Spinal cord (tissue), 10 donors: ENCODE results near the gene PDE11A. TPM values are rescaled to one million over a fixed set of nuclear protein-coding genes. Genes with fewer than 3 reads are reported as not detected.
A peak's percentile ranks its signal among the peaks of the same experiment; 100 is the strongest.

Source experiments
- DNase-seq, 6 donors: peaks; one replicate each; pipeline versions ENCODE4 v3.0.0 to v3.0.0-alpha.2; 2013 to 2015; ENCODE audit warnings: low spot score in 6 of 6, low read depth in 4 of 6
- H3K27ac ChIP-seq: one replicate; pipeline ENCODE4 v1.5.1; 2013; ENCODE audit warnings: low read depth, low read length, control low read depth
- H3K27me3 ChIP-seq: one replicate; pipeline ENCODE4 v1.6.1; 2013; ENCODE audit warnings: low read length; ENCODE audit not compliant: control insufficient read depth, insufficient read depth
- H3K36me3 ChIP-seq: one replicate; pipeline ENCODE4 v1.6.1; 2013; ENCODE audit warnings: low read length; ENCODE audit not compliant: control insufficient read depth, insufficient read depth
- H3K4me1 ChIP-seq: one replicate; pipeline ENCODE4 v1.6.1; 2013; ENCODE audit warnings: low read length; ENCODE audit not compliant: control insufficient read depth, insufficient read depth
- H3K4me3 ChIP-seq: one replicate; pipeline ENCODE4 v1.5.1; 2013; ENCODE audit warnings: low read depth, low read length, control low read depth
- H3K9me3 ChIP-seq: one replicate; pipeline ENCODE4 v1.6.1; 2013; ENCODE audit warnings: low read length; ENCODE audit not compliant: control insufficient read depth, insufficient read depth
- WGBS: methylation state at CpG from one replicate; pipeline ENCODE4 v1.1.5; 2013; ENCODE audit warnings: missing lambda C conversion rate; ENCODE audit not compliant: insufficient coverage; 5-methylcytosine and 5-hydroxymethylcytosine counted together
- polyA plus RNA-seq, 2 donors: library from polyadenylated mRNA; unstranded; fragments of 120-200 nt; gene quantifications; one replicate each; pipeline ENCODE4 v1.2.1, GENCODE V29; 2013; ENCODE audit not compliant: insufficient read length in 2 of 2
- total RNA-seq, 2 donors: library from RNA; depleted of rRNA in 1 of 2; stranded (reverse); fragments of 120-200 nt in 1 of 2; fragments of >200 nt in 1 of 2; gene quantifications; one replicate each; pipeline versions ENCODE4 v1.2.3 to v1.2.4, GENCODE V29; 2013 to 2014
- donor health status: healthy.

PDE11A gene
- total and polyA plus RNA-seq, 4 donors = 1.9 to 6.5 (median 2.1) TPM

- WGBS = no CpG with 5 or more reads among the region's 1 CpG
- Histone ChIP-seq H3K4me1 (no peaks in the 10 kb centered on the region), H3K36me3 (no peaks in the 10 kb centered on the region), H3K4me3 (no peak overlapping the region), H3K9me3 (no peaks in the 10 kb centered on the region), H3K27me3 (no peaks in the 10 kb centered on the region), H3K27ac (no peak overlapping the region)
- DNase-seq = no peak
These were observed 158.3 kb downstream of the PDE11A start for GRCh38 chr2:177914247-177914646.

- Histone ChIP-seq H3K27ac (no peak overlapping the region), H3K27me3 (no peaks in the 10 kb centered on the region), H3K4me3 (no peak overlapping the region), H3K4me1 (no peaks in the 10 kb centered on the region), H3K9me3 (no peaks in the 10 kb centered on the region), H3K36me3 (no peaks in the 10 kb centered on the region)
- DNase-seq = no peak
- no CpG with 5 or more reads among the region's 2 CpGs for WGBS
These were observed 162.6 kb downstream of the PDE11A start for GRCh38 chr2:177909962-177910361.

- H3K4me3 ChIP-seq = no peak overlapping the region
- 58% methylated on average over 2 of the region's 2 CpGs for WGBS
- DNase-seq = no peak
These were observed 163.8 kb downstream of the PDE11A start for GRCh38 chr2:177908824-177909223.

GRCh38 chr2:177908182-177908581 is 164.4 kb downstream of the PDE11A start:
- Histone ChIP-seq H3K27ac (no peak overlapping the region), H3K27me3 (no peaks in the 10 kb centered on the region), H3K4me3 (no peak overlapping the region), H3K4me1 (no peaks in the 10 kb centered on the region), H3K9me3 (no peaks in the 10 kb centered on the region), H3K36me3 (no peaks in the 10 kb centered on the region)
- DNase-seq = no peak
- WGBS = 85% methylated on average over 2 of the region's 2 CpGs

More at GRCh38 chr2:177908824-177909223, 163.8 kb downstream of the PDE11A start:
- no peak overlapping the region for H3K27ac ChIP-seq
- no peaks in the 10 kb centered on the region for H3K27me3 ChIP-seq
- H3K4me1 ChIP-seq = no peaks in the 10 kb centered on the region
- H3K36me3 ChIP-seq = no peaks in the 10 kb centered on the region
- no peaks in the 10 kb centered on the region for H3K9me3 ChIP-seq

GRCh38 chr2:177906041-177906718 is 166.4 kb downstream of the PDE11A start:
- peak in 3 of 6 donors; percentile 14 to 77 (median 62) for DNase-seq

GRCh38 chr2:177905640-177906039 is 166.9 kb downstream of the PDE11A start:
- Histone ChIP-seq H3K4me3 (no peak overlapping the region), H3K36me3 (no peaks in the 10 kb centered on the region), H3K9me3 (no peaks in the 10 kb centered on the region), H3K4me1 (no peaks in the 10 kb centered on the region), H3K27me3 (no peaks in the 10 kb centered on the region), H3K27ac (no peak overlapping the region)
- DNase-seq = no peak
- 56% methylated on average over 1 of the region's 2 CpGs for WGBS

More at GRCh38 chr2:177906041-177906718, 166.4 kb downstream of the PDE11A start:
- H3K27ac ChIP-seq = no peak overlapping the region
- H3K27me3 ChIP-seq = no peaks in the 10 kb centered on the region
- H3K4me1 ChIP-seq = no peaks in the 10 kb centered on the region
- WGBS = 9% methylated on average over 4 of the region's 12 CpGs
- no peaks in the 10 kb centered on the region for H3K9me3 ChIP-seq
- H3K36me3 ChIP-seq = no peaks in the 10 kb centered on the region
- no peak overlapping the region for H3K4me3 ChIP-seq

- no peaks in the 10 kb centered on the region for H3K9me3 ChIP-seq
- 25% methylated on average over 1 of the region's 2 CpGs for WGBS
- no peak overlapping the region for H3K27ac ChIP-seq
- no peak for DNase-seq
- H3K4me3 ChIP-seq = no peak overlapping the region
- no peaks in the 10 kb centered on the region for H3K27me3 ChIP-seq
- H3K36me3 ChIP-seq = no peaks in the 10 kb centered on the region
- no peaks in the 10 kb centered on the region for H3K4me1 ChIP-seq
These were observed 170.0 kb downstream of the PDE11A start for GRCh38 chr2:177902395-177903163.

GRCh38 chr2:177900082-177900481 is 172.5 kb downstream of the PDE11A start:
- no peak for DNase-seq
- H3K27me3 ChIP-seq = no peaks in the 10 kb centered on the region
- no peaks in the 10 kb centered on the region for H3K4me1 ChIP-seq
- H3K36me3 ChIP-seq = no peaks in the 10 kb centered on the region
- H3K9me3 ChIP-seq = no peaks in the 10 kb centered on the region
- no peak overlapping the region for H3K4me3 ChIP-seq
- no peak overlapping the region for H3K27ac ChIP-seq

- Histone ChIP-seq H3K27me3 (no peaks in the 10 kb centered on the region), H3K4me1 (no peaks in the 10 kb centered on the region), H3K9me3 (no peaks in the 10 kb centered on the region), H3K4me3 (no peak overlapping the region), H3K27ac (no peak overlapping the region), H3K36me3 (no peaks in the 10 kb centered on the region)
- no peak for DNase-seq
- 74% methylated on average over 5 of the region's 5 CpGs for WGBS
These were observed 175.3 kb downstream of the PDE11A start for GRCh38 chr2:177897278-177897677.

GRCh38 chr2:177896587-177896986 is 176.0 kb downstream of the PDE11A start:
- no peak overlapping the region for H3K27ac ChIP-seq
- no peaks in the 10 kb centered on the region for H3K27me3 ChIP-seq
- H3K36me3 ChIP-seq = no peaks in the 10 kb centered on the region
- no peaks in the 10 kb centered on the region for H3K4me1 ChIP-seq
- no peak overlapping the region for H3K4me3 ChIP-seq
- WGBS = no CpG with 5 or more reads among the region's 3 CpGs
- DNase-seq = no peak
- no peaks in the 10 kb centered on the region for H3K9me3 ChIP-seq
